B cell (primary cell): ENCODE results near the gene UBE2U.

Experiments
- EZH2 ChIP-seq: IDR thresholded peaks from 2 replicates; pipeline ENCODE4 v1.6.1; 2012; ENCODE audit warnings: borderline replicate concordance, low read depth, mild to moderate bottlenecking, moderate library complexity, low read length; ENCODE audit not compliant: insufficient read depth, poor library complexity, severe bottlenecking
- TF ChIP-seq, protein P1 (sequence below): fragments of 200-600 bp; IDR thresholded peaks from one replicate; pipeline ENCODE4 v1.8.0; 2022; ENCODE audit warnings: antibody characterized with exemption, mild to moderate bottlenecking

DNA sequence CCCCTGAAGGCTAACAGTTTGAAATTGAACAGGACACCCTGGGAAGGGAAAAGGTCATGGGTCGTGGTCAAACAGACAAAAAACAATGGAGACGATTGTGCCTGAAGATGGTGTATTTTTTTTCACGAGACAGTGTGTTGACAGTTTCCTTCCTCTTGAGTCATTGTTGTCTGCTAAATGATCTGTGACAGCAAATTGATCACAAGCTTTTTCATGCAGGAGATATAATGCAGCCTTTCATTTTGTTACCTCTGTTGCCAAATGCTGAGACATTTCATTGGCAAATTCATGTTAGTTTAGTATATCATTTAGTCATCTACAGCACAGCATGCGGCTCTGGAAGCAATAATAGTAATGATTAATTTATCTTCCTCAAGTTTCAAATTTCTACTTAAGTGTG lies 27.7 kb downstream of the UBE2U start:
- TF ChIP-seq, protein P1, sequence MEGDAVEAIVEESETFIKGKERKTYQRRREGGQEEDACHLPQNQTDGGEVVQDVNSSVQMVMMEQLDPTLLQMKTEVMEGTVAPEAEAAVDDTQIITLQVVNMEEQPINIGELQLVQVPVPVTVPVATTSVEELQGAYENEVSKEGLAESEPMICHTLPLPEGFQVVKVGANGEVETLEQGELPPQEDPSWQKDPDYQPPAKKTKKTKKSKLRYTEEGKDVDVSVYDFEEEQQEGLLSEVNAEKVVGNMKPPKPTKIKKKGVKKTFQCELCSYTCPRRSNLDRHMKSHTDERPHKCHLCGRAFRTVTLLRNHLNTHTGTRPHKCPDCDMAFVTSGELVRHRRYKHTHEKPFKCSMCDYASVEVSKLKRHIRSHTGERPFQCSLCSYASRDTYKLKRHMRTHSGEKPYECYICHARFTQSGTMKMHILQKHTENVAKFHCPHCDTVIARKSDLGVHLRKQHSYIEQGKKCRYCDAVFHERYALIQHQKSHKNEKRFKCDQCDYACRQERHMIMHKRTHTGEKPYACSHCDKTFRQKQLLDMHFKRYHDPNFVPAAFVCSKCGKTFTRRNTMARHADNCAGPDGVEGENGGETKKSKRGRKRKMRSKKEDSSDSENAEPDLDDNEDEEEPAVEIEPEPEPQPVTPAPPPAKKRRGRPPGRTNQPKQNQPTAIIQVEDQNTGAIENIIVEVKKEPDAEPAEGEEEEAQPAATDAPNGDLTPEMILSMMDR: no peak
- no peak for TF ChIP-seq EZH2
